CD4-positive, alpha-beta T cell (primary cell): Measurements from ENCODE around the gene PMF1. TPM values are rescaled to one million over a fixed set of nuclear protein-coding genes. Genes with fewer than 3 reads are reported as not detected.

Experiments
- ATAC-seq: fragments of 200-7000 bp; cut with Tn5 transposase; one replicate; pipeline ENCODE4 v1.10.0; 2022; ENCODE audit warnings: mild to moderate bottlenecking; ENCODE audit not compliant: poor library complexity
- CTCF ChIA-PET: fragments of 350-600 bp; sonication (Branson Sonifier 250); formaldehyde crosslinking; loops from one replicate; lab custom pipeline; 2021; ENCODE audit warnings: antibody characterized with exemption, inconsistent platforms; lab: Charles Lee
- POLR2A ChIA-PET: fragments of 350-600 bp; sonication (Branson Sonifier 250); formaldehyde crosslinking; loops from one replicate; lab custom pipeline; 2021; ENCODE audit warnings: antibody characterized with exemption, inconsistent platforms; lab: Charles Lee
- DNase-seq, 14 experiments: peaks; one replicate each; pipeline ENCODE4 v3.0.0-alpha.2; 2013 to 2020; ENCODE audit warnings: mixed read lengths in 2 of 14
- H3K27ac ChIP-seq, 2 donors: one replicate each; pipeline versions ENCODE4 v1.5.1 to v1.7.0; 2013; ENCODE audit warnings: low read length in 2 of 2, low read depth in 1 of 2, mild to moderate bottlenecking in 1 of 2
- H3K27me3 ChIP-seq, 2 experiments: 1 replicate in 1 of 2; 2 replicates in 1 of 2; pipeline versions ENCODE4 v1.6.1 to v1.7.0; 2013; ENCODE audit warnings: low read length in 2 of 2, control low read depth in 1 of 2, mild to moderate bottlenecking in 1 of 2, moderate library complexity in 1 of 2; ENCODE audit not compliant: insufficient read depth in 2 of 2, control insufficient read depth in 1 of 2
- H3K36me3 ChIP-seq: one replicate; pipeline ENCODE4 v1.6.1; 2013; ENCODE audit warnings: low read length, control low read depth; ENCODE audit not compliant: insufficient read depth
- H3K4me1 ChIP-seq: one replicate; pipeline ENCODE4 v1.6.1; 2013; ENCODE audit warnings: low read length, control low read depth; ENCODE audit not compliant: insufficient read depth
- H3K4me3 ChIP-seq: one replicate; pipeline ENCODE4 v1.5.1; 2013; ENCODE audit warnings: mild to moderate bottlenecking, low read length, moderate library complexity
- H3K9me3 ChIP-seq, 2 experiments: 1 replicate in 1 of 2; 2 replicates in 1 of 2; pipeline versions ENCODE4 v1.6.1 to v1.7.0; 2013; ENCODE audit warnings: low read length in 2 of 2, mild to moderate bottlenecking in 2 of 2, control low read depth in 1 of 2, moderate library complexity in 1 of 2; ENCODE audit not compliant: control insufficient read depth in 1 of 2, insufficient read depth in 1 of 2
- H3K27ac Mint-ChIP-seq: one replicate; pipeline ENCODE4 v1.8.0; 2020; ENCODE audit warnings: mixed read lengths
- H3K27me3 Mint-ChIP-seq: one replicate; pipeline ENCODE4 v1.8.0; 2021; ENCODE audit warnings: mixed read lengths
- H3K36me3 Mint-ChIP-seq: one replicate; pipeline ENCODE4 v1.8.0; 2021; ENCODE audit warnings: low read depth, mixed read lengths
- H3K4me1 Mint-ChIP-seq: one replicate; pipeline ENCODE4 v1.8.0; 2021; ENCODE audit warnings: low read depth, mixed read lengths
- H3K4me3 Mint-ChIP-seq: one replicate; pipeline ENCODE4 v1.8.0; 2020; ENCODE audit warnings: mild to moderate bottlenecking, mixed read lengths
- H3K9me3 Mint-ChIP-seq: one replicate; pipeline ENCODE4 v1.8.0; 2020; ENCODE audit warnings: mixed read lengths
- CTCF ChIP-seq: fragments of 200-600 bp; IDR thresholded peaks from one replicate; pipeline ENCODE4 v1.8.0; 2022; ENCODE audit warnings: antibody characterized with exemption, mild to moderate bottlenecking
- intact Hi-C, 2 experiments: fragments of 100-400 bp; cut with DNase I in 1 of 2; cut with micrococcal nuclease in 1 of 2; formaldehyde crosslinking; loops; one replicate each; pipeline versions ENCODE4 v1.15.1 to v1.9.0; 2023 to 2025; cut with DNase I, micrococcal nuclease
- total RNA-seq, 174 experiments: library from RNA in 2 of 174; stranded (reverse) in 2 of 174; gene quantifications; one replicate each; pipeline ENCODE4 v1.2.3 and lab custom pipeline; 2021 to 2026

PMF1 gene
- total RNA-seq, 2 experiments from 2014 or later = 58.0 to 61.2 TPM

DNA sequence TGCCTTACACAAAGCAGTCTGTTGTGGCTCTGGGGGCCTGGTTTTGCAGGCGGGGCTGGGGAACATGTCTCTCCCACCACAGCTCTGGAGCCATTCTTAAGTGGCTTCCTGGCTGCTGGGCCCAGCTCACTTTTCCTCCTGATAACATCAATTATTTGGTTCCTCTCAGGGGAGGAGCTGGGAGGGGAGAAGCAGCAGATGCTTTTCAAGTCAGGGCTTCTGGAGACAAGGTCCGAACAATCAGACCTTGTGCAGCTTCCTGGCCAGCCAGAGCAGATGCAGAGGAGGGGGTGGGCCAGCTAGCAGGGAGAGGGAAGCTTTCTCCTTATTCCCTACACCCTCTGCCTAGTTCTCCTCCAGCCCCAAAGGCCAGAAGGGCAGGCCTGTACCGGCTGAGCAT is 38.7 kb downstream of the PMF1 start:
- no peak for TF ChIP-seq CTCF
- intact Hi-C loops = no loop called here
- Mint-ChIP-seq H3K36me3 (peaks cover 44% of the 10 kb centered on the region), H3K9me3 (no peaks in the 10 kb centered on the region), H3K27ac (no peak overlapping the region), H3K27me3 (no peaks in the 10 kb centered on the region), H3K4me1 (peaks cover under 1% of the 10 kb centered on the region), H3K4me3 (no peak overlapping the region)
- Histone ChIP-seq H3K36me3 (peaks cover 71% of the 10 kb centered on the region), H3K9me3 (no peaks in the 10 kb centered on the region), H3K4me1 (peaks cover 9% of the 10 kb centered on the region), H3K4me3 (no peak overlapping the region), H3K27ac (no peak overlapping the region), H3K27me3 (no peaks in the 10 kb centered on the region)
- CTCF ChIA-PET = no interaction called here
- ATAC-seq = no peak
- POLR2A ChIA-PET = interaction anchor here (0.7 to 1.3 kb wide), 2 partner anchors 18 to 39 kb away, joined by 3 to 6 read pairs; partner anchors contain the start of gene PMF1
- no peak for DNase-seq

GRCh38 chr1:156253634-156254033 is 40.8 kb downstream of the PMF1 start:
- no peaks in the 10 kb centered on the region for H3K27me3 Mint-ChIP-seq
- ATAC-seq (no peak), DNase-seq (no peak)
- POLR2A ChIA-PET = no interaction called here
- H3K36me3 Mint-ChIP-seq = peaks cover 65% of the 10 kb centered on the region
- H3K27ac Mint-ChIP-seq = peak overlapping the region; percentile 18
- no peak overlapping the region for H3K4me3 ChIP-seq
- CTCF ChIA-PET = no interaction called here
- intact Hi-C loops = no loop called here
- H3K27me3 ChIP-seq = no peaks in the 10 kb centered on the region
- H3K4me1 ChIP-seq = peaks cover 9% of the 10 kb centered on the region
- H3K9me3 Mint-ChIP-seq = no peaks in the 10 kb centered on the region
- peaks cover 91% of the 10 kb centered on the region for H3K36me3 ChIP-seq
- H3K27ac ChIP-seq = no peak overlapping the region
- H3K9me3 ChIP-seq = no peaks in the 10 kb centered on the region
- no peak overlapping the region for H3K4me3 Mint-ChIP-seq
- no peaks in the 10 kb centered on the region for H3K4me1 Mint-ChIP-seq
- TF ChIP-seq CTCF = no peak

- no peak for DNase-seq
- POLR2A ChIA-PET = no interaction called here
- no peak overlapping the region for H3K27ac Mint-ChIP-seq
- no peak overlapping the region for H3K4me3 Mint-ChIP-seq
- intact Hi-C loops = no loop called here
- no peaks in the 10 kb centered on the region for H3K27me3 Mint-ChIP-seq
- H3K27ac ChIP-seq = no peak overlapping the region
- no peaks in the 10 kb centered on the region for H3K4me1 Mint-ChIP-seq
- no peak overlapping the region for H3K4me3 ChIP-seq
- H3K27me3 ChIP-seq = no peaks in the 10 kb centered on the region
- no peaks in the 10 kb centered on the region for H3K9me3 ChIP-seq
- H3K4me1 ChIP-seq = no peaks in the 10 kb centered on the region
- no peaks in the 10 kb centered on the region for H3K9me3 Mint-ChIP-seq
- peaks cover 81% of the 10 kb centered on the region for H3K36me3 Mint-ChIP-seq
- CTCF ChIA-PET = no interaction called here
- no peak for TF ChIP-seq CTCF
- no peak for ATAC-seq
- peaks cover 87% of the 10 kb centered on the region for H3K36me3 ChIP-seq
These were observed 44.9 kb downstream of the PMF1 start for GRCh38 chr1:156257711-156258110.
